Measurements from ENCODE around the gene ADAD2.

The ADAD2 gene

GRCh38 chr16:84246679-84247077, 55.7 kb downstream of the ADAD2 start:
- no peak for TF ChIP-seq GATA1 (IDR thresholded peaks at IDR 0.05; ENCODE audit: low read depth, low read length)
- TF ChIP-seq POLR2A (IDR thresholded peaks at IDR 0.05; ENCODE audit: low read length): no peak
- no peak for DNase-seq

Measured in erythroblast (primary cell).